Mesothelial cell of epicardium (in vitro differentiated cells): ENCODE data around the gene MADD. TPM values are rescaled to one million over a fixed set of nuclear protein-coding genes. Genes with fewer than 3 reads are reported as not detected.

Source experiments
- DNase-seq, 2 experiments: peaks; one replicate each; pipeline ENCODE4 v3.0.0; 2021; ENCODE audit warnings: low spot score in 2 of 2; ENCODE audit not compliant: unreplicated experiment in 2 of 2
- H3K27ac Mint-ChIP-seq: 2 replicates; pipeline ENCODE4 v1.8.0; 2021; ENCODE audit warnings: mixed read lengths
- H3K27me3 Mint-ChIP-seq: 2 replicates; pipeline ENCODE4 v1.8.0; 2021; ENCODE audit warnings: low read depth, mixed read lengths
- H3K36me3 Mint-ChIP-seq: 2 replicates; pipeline ENCODE4 v1.8.0; 2021; ENCODE audit warnings: mixed read lengths
- H3K4me1 Mint-ChIP-seq: 2 replicates; pipeline ENCODE4 v1.8.0; 2021; ENCODE audit warnings: mixed read lengths
- H3K4me3 Mint-ChIP-seq: 2 replicates; pipeline ENCODE4 v1.8.0; 2021; ENCODE audit warnings: mild to moderate bottlenecking, moderate library complexity, mixed read lengths
- H3K9me3 Mint-ChIP-seq: 2 replicates; pipeline ENCODE4 v1.8.0; 2021; ENCODE audit warnings: mixed read lengths
- CTCF ChIP-seq: fragments of 200-600 bp; sonication (generic); IDR thresholded peaks from one replicate; pipeline ENCODE4 v1.5.0; 2021; ENCODE audit warnings: antibody characterized with exemption; ENCODE audit not compliant: unreplicated experiment
- total RNA-seq: library from RNA; stranded (reverse); gene quantifications from 3 replicates; pipeline ENCODE4 v1.2.1, GENCODE V29; 2021

Gene MADD
- total RNA-seq, 1 donor from 2014 or later = 71.2 TPM

GRCh38 chr11:47358731-47359051, 88.8 kb downstream of the MADD start:
- no peak overlapping the region for H3K4me3 Mint-ChIP-seq
- no peak overlapping the region for H3K27ac Mint-ChIP-seq
- no peak for TF ChIP-seq CTCF
- no peaks in the 10 kb centered on the region for H3K9me3 Mint-ChIP-seq
- no peak for DNase-seq
- H3K36me3 Mint-ChIP-seq = no peaks in the 10 kb centered on the region
- H3K27me3 Mint-ChIP-seq = no peaks in the 10 kb centered on the region
- peaks cover 4% of the 10 kb centered on the region for H3K4me1 Mint-ChIP-seq

- Mint-ChIP-seq H3K27ac (no peak overlapping the region), H3K27me3 (no peaks in the 10 kb centered on the region), H3K9me3 (no peaks in the 10 kb centered on the region), H3K4me1 (peaks cover 4% of the 10 kb centered on the region), H3K36me3 (no peaks in the 10 kb centered on the region), H3K4me3 (no peak overlapping the region)
- DNase-seq = no peak
- no peak for TF ChIP-seq CTCF
Measured at GRCh38 chr11:47359162-47359561, 89.2 kb downstream of the MADD start.

GRCh38 chr11:47359586-47359985, 89.7 kb downstream of the MADD start:
- H3K36me3 Mint-ChIP-seq = no peaks in the 10 kb centered on the region
- TF ChIP-seq CTCF = no peak
- DNase-seq = no peak
- no peaks in the 10 kb centered on the region for H3K9me3 Mint-ChIP-seq
- no peak overlapping the region for H3K4me3 Mint-ChIP-seq
- H3K27me3 Mint-ChIP-seq = no peaks in the 10 kb centered on the region
- H3K27ac Mint-ChIP-seq = no peak overlapping the region
- peaks cover 3% of the 10 kb centered on the region for H3K4me1 Mint-ChIP-seq

- Mint-ChIP-seq H3K4me1 (no peaks in the 10 kb centered on the region), H3K4me3 (no peak overlapping the region), H3K9me3 (no peaks in the 10 kb centered on the region), H3K36me3 (no peaks in the 10 kb centered on the region), H3K27ac (no peak overlapping the region), H3K27me3 (no peaks in the 10 kb centered on the region)
- TF ChIP-seq CTCF = no peak
- DNase-seq = no peak
Measured at GRCh38 chr11:47360341-47360740, 90.4 kb downstream of the MADD start.

- Mint-ChIP-seq H3K27me3 (peaks cover 3% of the 10 kb centered on the region), H3K4me3 (no peak overlapping the region), H3K36me3 (no peaks in the 10 kb centered on the region), H3K27ac (no peak overlapping the region), H3K4me1 (no peaks in the 10 kb centered on the region), H3K9me3 (no peaks in the 10 kb centered on the region)
- TF ChIP-seq CTCF = no peak
- DNase-seq = no peak
Measured at GRCh38 chr11:47361419-47361818, 91.5 kb downstream of the MADD start.

- no peak overlapping the region for H3K27ac Mint-ChIP-seq
Measured at GRCh38 chr11:47366020-47366490, 96.1 kb downstream of the MADD start.

More at GRCh38 chr11:47366020-47366490, 96.1 kb downstream of the MADD start:
- Mint-ChIP-seq H3K9me3 (no peaks in the 10 kb centered on the region), H3K27me3 (peaks cover 10% of the 10 kb centered on the region), H3K4me1 (no peaks in the 10 kb centered on the region), H3K36me3 (no peaks in the 10 kb centered on the region), H3K4me3 (no peak overlapping the region)
- TF ChIP-seq CTCF = no peak
- no peak for DNase-seq
